ENCODE measurements around the gene FAM47E. TPM values are rescaled to one million over a fixed set of nuclear protein-coding genes. Genes with fewer than 3 reads are reported as not detected.

The FAM47E gene
- total and polyA plus RNA-seq, 2 donors (not counting 3 experiments of a cell fraction or from before 2014, with no cell fraction given), result 0.11 TPM; not detected in 1

DNA sequence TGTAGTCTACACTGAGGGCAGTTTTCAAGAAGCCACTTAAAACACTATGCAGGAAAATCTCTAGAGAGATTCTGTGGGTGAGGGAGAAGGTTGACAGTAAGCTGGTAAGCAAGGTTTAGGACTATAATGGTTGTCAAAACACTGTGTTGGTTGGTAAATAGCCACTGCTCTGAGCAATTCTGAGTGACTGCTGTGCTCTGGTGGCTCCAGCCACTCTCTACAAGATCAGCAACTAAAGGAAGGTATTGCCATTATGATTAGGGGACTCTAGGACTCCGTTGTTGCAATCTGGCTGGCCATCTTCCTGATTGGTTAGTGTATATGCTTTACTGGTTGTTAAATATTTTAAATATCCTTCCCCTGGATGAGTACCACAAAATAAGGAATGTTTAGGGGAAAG lies 5.5 kb upstream of the FAM47E start:
- TF ChIP-seq JUN (IDR thresholded peaks at IDR 0.05; ENCODE audit: borderline replicate concordance, insufficient read depth, insufficient read length, low read depth) (no peak), FOS (IDR thresholded peaks at IDR 0.05; ENCODE audit: borderline replicate concordance, insufficient read depth, low read length) (no peak), GATA2 (IDR thresholded peaks at IDR 0.05; ENCODE audit: insufficient read depth, insufficient read length, low read depth, low read length) (no peak), MYC (IDR thresholded peaks at IDR 0.05; ENCODE audit: low read depth, low read length) (no peak), POLR2A (IDR thresholded peaks at IDR 0.05; ENCODE audit: low read depth, low read length) (no peak), POLR2AphosphoS5 (IDR thresholded peaks at IDR 0.05; ENCODE audit: insufficient read depth, low read depth, low read length) (no peak)
- TF ChIP-seq, protein P1, sequence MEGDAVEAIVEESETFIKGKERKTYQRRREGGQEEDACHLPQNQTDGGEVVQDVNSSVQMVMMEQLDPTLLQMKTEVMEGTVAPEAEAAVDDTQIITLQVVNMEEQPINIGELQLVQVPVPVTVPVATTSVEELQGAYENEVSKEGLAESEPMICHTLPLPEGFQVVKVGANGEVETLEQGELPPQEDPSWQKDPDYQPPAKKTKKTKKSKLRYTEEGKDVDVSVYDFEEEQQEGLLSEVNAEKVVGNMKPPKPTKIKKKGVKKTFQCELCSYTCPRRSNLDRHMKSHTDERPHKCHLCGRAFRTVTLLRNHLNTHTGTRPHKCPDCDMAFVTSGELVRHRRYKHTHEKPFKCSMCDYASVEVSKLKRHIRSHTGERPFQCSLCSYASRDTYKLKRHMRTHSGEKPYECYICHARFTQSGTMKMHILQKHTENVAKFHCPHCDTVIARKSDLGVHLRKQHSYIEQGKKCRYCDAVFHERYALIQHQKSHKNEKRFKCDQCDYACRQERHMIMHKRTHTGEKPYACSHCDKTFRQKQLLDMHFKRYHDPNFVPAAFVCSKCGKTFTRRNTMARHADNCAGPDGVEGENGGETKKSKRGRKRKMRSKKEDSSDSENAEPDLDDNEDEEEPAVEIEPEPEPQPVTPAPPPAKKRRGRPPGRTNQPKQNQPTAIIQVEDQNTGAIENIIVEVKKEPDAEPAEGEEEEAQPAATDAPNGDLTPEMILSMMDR (IDR thresholded peaks at IDR 0.05; ENCODE audit: extremely low read depth in 1 of 2, insufficient read depth in 1 of 2, low read depth in 1 of 2, low read length in 2 of 2), result no peak
- TF ChIP-seq, protein P2, sequence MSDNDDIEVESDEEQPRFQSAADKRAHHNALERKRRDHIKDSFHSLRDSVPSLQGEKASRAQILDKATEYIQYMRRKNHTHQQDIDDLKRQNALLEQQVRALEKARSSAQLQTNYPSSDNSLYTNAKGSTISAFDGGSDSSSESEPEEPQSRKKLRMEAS (IDR thresholded peaks at IDR 0.05; ENCODE audit: insufficient read depth, insufficient read length), result no peak
- Histone ChIP-seq H3K9ac (replicated peaks; ENCODE audit: extremely low read depth, insufficient read depth, low read length) (no peak overlapping the region), H3K4me1 (ENCODE audit: control insufficient read depth, extremely low read depth, insufficient read depth, low read length) (peaks cover under 1% of the 10 kb centered on the region), H3K27ac (ENCODE audit: insufficient read depth, low read depth, low read length) (no peak overlapping the region), H3K4me2 (ENCODE audit: insufficient read depth, low read length) (no peak overlapping the region), H3K9me1 (replicated peaks; ENCODE audit: control insufficient read depth, extremely low read depth, insufficient read depth, low read length) (no peaks in the 10 kb centered on the region), H3K27me3 (ENCODE audit: control insufficient read depth in 2 of 2, insufficient read depth in 2 of 2, low read length in 2 of 2) (peaks cover 45 to 55% of the 10 kb centered on the region in 2 experiments), H2AFZ (ENCODE audit: low read depth, low read length) (no peak overlapping the region), H4K20me1 (replicated peaks; ENCODE audit: control insufficient read depth, extremely low read depth, insufficient read depth, low read length) (no peaks in the 10 kb centered on the region), H3K4me3 (replicated peaks in 1 of 3; ENCODE audit: insufficient read depth in 1 of 3, low read depth in 1 of 3, low read length in 3 of 3) (no peak overlapping the region), H3K36me3 (ENCODE audit: control insufficient read depth in 2 of 2, extremely low read depth in 1 of 2, insufficient read depth in 2 of 2, low read length in 2 of 2) (no peaks in the 10 kb centered on the region), H3K9me3 (replicated peaks; ENCODE audit: control insufficient read depth, insufficient read depth, low read length) (no peaks in the 10 kb centered on the region), H3K79me2 (ENCODE audit: control insufficient read depth, insufficient read depth, low read length) (no peaks in the 10 kb centered on the region)
- intact Hi-C loops (cut with micrococcal nuclease), result no loop called here
- CTCF ChIA-PET, result interaction anchor here (1.9 kb wide), 1 partner anchor 66 kb away, joined by 8 read pairs; no protein-coding TSS in a partner anchor
- no peak for FAIRE-seq
- POLR2A ChIA-PET, result no interaction called here
- no TSS peak for BruUV-seq (replicated peaks)
- dilution Hi-C loops (cut with MboI; ENCODE audit: extremely low pct_ligation_motif_present, low sequenced_read_pairs), result no loop called here
- no peak for DNase-seq (ENCODE audit: low read depth, low spot score)

All from endothelial cell of umbilical vein (primary cell).